HepG2 (cell line): Measurements from ENCODE around the gene C22orf42. TPM values are rescaled to one million over a fixed set of nuclear protein-coding genes. Genes with fewer than 3 reads are reported as not detected.

ENCODE experiments used
- SRSF1 ChIP-seq: fragments of 200-400 bp; formaldehyde crosslinking; optimal IDR thresholded peaks from 2 replicates; pipeline ENCODE3; 2017; ENCODE audit warnings: mild to moderate bottlenecking, low read depth, low read length, moderate library complexity
- TEAD3 ChIP-seq: optimal IDR thresholded peaks from 2 replicates; pipeline ENCODE3; 2016; ENCODE audit warnings: borderline replicate concordance
- THAP11 ChIP-seq: IDR thresholded peaks from 2 replicates; pipeline ENCODE4 v1.6.1; 2016; ENCODE audit warnings: missing biosample characterization, missing genetic modification reagents
- ZBTB7A ChIP-seq: sonication (generic); formaldehyde crosslinking; IDR thresholded peaks from 2 replicates; pipeline ENCODE4 v1.8.0; 2022; ENCODE audit warnings: mild to moderate bottlenecking, missing genetic modification reagents
- ZFP1 ChIP-seq: IDR thresholded peaks from 2 replicates; pipeline ENCODE4 v1.6.1; 2016
- ZFX ChIP-seq: sonication (generic); formaldehyde crosslinking; IDR thresholded peaks from 2 replicates; pipeline ENCODE4 v1.4.0; 2020; ENCODE audit warnings: mild to moderate bottlenecking, low read depth, missing genetic modification reagents, moderate library complexity
- ZNF441 ChIP-seq: sonication (generic); formaldehyde crosslinking; IDR thresholded peaks from 2 replicates; pipeline ENCODE4 v1.7.0; 2021; ENCODE audit warnings: missing genetic modification reagents, borderline replicate concordance
- polyA plus RNA-seq, 8 experiments: library from polyadenylated mRNA; depleted of rRNA in 3 of 8; stranded (reverse) in 7 of 8; unstranded in 1 of 8; fragments of >200 nt; fragmentation: Illumina TruSeq in 4 of 8; extraction: Trizol in 4 of 8; gene quantifications; 2 replicates each; pipeline versions ENCODE4 v1.2.1 to v1.2.3, GENCODE V29; 2011 to 2016; ENCODE audit warnings: low read depth in 4 of 8, missing spikeins in 1 of 8, mixed read lengths in 1 of 8; ENCODE audit not compliant: insufficient read depth in 1 of 8
- total RNA-seq, 5 experiments: library from RNA; depleted of rRNA; stranded (reverse); fragments of >200 nt; fragmentation: Illumina TruSeq; extraction: Trizol; gene quantifications; 2 replicates each; pipeline ENCODE4 v1.2.3, GENCODE V29; 2016; ENCODE audit warnings: low read depth in 1 of 5
- TF ChIP-seq, protein P1 (sequence below): IDR thresholded peaks from 2 replicates; pipeline ENCODE4 v1.4.0; 2020; ENCODE audit warnings: mild to moderate bottlenecking, missing genetic modification reagents
- TF ChIP-seq, protein P2 (sequence below): sonication (generic); formaldehyde crosslinking; IDR thresholded peaks from 2 replicates; pipeline ENCODE4 v1.4.0; 2020; ENCODE audit warnings: missing genetic modification reagents
- TF ChIP-seq, protein P3 (sequence below): IDR thresholded peaks from 2 replicates; pipeline ENCODE4 v1.6.1; 2016; ENCODE audit warnings: missing compliant biosample characterization, missing genetic modification reagents, borderline replicate concordance
- TF ChIP-seq, protein P4 (sequence below): sonication (generic); formaldehyde crosslinking; IDR thresholded peaks from 2 replicates; pipeline ENCODE4 v1.4.0; 2020; ENCODE audit warnings: mild to moderate bottlenecking, missing genetic modification reagents

C22orf42 gene
- total and polyA plus RNA-seq, 2 of the 13 experiments (the other 11 are each of a cell fraction or from before 2014, with no cell fraction given): not detected

DNA sequence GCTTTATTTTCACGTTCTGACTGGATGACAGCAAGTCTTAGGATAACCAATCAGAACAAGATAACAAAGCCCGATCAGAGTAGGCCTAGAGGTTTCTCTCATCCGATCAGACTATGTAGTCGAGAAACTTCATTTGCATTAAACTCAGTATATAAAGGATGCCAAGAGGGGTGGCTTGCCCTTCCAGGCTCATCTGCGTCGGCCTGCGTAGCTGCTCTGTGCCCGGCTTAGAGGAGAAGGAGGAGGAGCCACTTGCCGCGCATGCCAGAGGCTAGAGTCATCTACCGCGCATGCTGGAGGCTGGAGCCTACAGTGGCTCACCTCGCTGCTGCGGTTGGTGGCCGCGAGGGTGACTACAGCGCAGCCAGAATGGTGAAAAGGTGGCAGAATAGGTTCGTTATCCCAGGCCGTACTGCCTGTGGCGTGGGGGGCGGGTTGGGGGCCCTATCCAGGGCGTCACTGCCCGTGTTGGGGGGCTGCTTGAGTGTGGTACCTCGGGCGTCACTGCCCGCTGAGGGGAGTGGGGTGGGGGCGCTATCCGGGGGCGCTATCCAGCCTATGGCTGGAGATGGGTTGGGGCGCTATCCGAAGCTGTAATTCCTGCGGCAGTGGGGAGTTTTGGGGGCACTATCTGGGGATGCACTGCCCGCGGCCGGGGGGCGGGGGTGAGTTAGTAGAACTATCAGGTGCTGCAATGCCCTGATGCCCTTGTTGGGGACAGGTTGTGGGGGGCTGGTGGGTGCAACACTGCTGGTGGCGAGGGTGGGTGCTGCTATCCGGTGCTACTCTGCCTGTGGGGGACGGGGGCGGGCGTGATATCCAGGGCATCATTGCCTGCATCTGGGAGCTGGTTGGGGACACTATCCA lies 46.0 kb upstream of the C22orf42 start, which contains the start of gene RFPL2 (continued):
- TF ChIP-seq ZFX (peak; percentile 55), THAP11 (CRISPR knock-in tag) (0 out of 2 replicates have a peak, but pooled peaks have one; percentile 26), TEAD3 (CRISPR knock-in tag) (peak; percentile 60), ZNF441 (CRISPR knock-in tag) (peak; percentile 53; the same call in 1 of the 2 replicates), SRSF1 (no peak), ZBTB7A (CRISPR knock-in tag) (0 out of 2 replicates have a peak, but pooled peaks have one; percentile 19), ZFP1 (no peak)
- TF ChIP-seq, protein P1, sequence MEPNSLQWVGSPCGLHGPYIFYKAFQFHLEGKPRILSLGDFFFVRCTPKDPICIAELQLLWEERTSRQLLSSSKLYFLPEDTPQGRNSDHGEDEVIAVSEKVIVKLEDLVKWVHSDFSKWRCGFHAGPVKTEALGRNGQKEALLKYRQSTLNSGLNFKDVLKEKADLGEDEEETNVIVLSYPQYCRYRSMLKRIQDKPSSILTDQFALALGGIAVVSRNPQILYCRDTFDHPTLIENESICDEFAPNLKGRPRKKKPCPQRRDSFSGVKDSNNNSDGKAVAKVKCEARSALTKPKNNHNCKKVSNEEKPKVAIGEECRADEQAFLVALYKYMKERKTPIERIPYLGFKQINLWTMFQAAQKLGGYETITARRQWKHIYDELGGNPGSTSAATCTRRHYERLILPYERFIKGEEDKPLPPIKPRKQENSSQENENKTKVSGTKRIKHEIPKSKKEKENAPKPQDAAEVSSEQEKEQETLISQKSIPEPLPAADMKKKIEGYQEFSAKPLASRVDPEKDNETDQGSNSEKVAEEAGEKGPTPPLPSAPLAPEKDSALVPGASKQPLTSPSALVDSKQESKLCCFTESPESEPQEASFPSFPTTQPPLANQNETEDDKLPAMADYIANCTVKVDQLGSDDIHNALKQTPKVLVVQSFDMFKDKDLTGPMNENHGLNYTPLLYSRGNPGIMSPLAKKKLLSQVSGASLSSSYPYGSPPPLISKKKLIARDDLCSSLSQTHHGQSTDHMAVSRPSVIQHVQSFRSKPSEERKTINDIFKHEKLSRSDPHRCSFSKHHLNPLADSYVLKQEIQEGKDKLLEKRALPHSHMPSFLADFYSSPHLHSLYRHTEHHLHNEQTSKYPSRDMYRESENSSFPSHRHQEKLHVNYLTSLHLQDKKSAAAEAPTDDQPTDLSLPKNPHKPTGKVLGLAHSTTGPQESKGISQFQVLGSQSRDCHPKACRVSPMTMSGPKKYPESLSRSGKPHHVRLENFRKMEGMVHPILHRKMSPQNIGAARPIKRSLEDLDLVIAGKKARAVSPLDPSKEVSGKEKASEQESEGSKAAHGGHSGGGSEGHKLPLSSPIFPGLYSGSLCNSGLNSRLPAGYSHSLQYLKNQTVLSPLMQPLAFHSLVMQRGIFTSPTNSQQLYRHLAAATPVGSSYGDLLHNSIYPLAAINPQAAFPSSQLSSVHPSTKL (CRISPR knock-in tag): 0 out of 2 replicates have a peak, but pooled peaks have one; percentile 12
- TF ChIP-seq, protein P2, sequence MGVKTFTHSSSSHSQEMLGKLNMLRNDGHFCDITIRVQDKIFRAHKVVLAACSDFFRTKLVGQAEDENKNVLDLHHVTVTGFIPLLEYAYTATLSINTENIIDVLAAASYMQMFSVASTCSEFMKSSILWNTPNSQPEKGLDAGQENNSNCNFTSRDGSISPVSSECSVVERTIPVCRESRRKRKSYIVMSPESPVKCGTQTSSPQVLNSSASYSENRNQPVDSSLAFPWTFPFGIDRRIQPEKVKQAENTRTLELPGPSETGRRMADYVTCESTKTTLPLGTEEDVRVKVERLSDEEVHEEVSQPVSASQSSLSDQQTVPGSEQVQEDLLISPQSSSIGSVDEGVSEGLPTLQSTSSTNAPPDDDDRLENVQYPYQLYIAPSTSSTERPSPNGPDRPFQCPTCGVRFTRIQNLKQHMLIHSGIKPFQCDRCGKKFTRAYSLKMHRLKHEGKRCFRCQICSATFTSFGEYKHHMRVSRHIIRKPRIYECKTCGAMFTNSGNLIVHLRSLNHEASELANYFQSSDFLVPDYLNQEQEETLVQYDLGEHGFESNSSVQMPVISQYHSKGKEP (CRISPR knock-in tag): no peak
- TF ChIP-seq, protein P3, sequence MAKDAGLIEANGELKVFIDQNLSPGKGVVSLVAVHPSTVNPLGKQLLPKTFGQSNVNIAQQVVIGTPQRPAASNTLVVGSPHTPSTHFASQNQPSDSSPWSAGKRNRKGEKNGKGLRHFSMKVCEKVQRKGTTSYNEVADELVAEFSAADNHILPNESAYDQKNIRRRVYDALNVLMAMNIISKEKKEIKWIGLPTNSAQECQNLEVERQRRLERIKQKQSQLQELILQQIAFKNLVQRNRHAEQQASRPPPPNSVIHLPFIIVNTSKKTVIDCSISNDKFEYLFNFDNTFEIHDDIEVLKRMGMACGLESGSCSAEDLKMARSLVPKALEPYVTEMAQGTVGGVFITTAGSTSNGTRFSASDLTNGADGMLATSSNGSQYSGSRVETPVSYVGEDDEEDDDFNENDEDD (CRISPR knock-in tag): peak; percentile 69; the same call in 1 of the 2 replicates
- TF ChIP-seq, protein P4, sequence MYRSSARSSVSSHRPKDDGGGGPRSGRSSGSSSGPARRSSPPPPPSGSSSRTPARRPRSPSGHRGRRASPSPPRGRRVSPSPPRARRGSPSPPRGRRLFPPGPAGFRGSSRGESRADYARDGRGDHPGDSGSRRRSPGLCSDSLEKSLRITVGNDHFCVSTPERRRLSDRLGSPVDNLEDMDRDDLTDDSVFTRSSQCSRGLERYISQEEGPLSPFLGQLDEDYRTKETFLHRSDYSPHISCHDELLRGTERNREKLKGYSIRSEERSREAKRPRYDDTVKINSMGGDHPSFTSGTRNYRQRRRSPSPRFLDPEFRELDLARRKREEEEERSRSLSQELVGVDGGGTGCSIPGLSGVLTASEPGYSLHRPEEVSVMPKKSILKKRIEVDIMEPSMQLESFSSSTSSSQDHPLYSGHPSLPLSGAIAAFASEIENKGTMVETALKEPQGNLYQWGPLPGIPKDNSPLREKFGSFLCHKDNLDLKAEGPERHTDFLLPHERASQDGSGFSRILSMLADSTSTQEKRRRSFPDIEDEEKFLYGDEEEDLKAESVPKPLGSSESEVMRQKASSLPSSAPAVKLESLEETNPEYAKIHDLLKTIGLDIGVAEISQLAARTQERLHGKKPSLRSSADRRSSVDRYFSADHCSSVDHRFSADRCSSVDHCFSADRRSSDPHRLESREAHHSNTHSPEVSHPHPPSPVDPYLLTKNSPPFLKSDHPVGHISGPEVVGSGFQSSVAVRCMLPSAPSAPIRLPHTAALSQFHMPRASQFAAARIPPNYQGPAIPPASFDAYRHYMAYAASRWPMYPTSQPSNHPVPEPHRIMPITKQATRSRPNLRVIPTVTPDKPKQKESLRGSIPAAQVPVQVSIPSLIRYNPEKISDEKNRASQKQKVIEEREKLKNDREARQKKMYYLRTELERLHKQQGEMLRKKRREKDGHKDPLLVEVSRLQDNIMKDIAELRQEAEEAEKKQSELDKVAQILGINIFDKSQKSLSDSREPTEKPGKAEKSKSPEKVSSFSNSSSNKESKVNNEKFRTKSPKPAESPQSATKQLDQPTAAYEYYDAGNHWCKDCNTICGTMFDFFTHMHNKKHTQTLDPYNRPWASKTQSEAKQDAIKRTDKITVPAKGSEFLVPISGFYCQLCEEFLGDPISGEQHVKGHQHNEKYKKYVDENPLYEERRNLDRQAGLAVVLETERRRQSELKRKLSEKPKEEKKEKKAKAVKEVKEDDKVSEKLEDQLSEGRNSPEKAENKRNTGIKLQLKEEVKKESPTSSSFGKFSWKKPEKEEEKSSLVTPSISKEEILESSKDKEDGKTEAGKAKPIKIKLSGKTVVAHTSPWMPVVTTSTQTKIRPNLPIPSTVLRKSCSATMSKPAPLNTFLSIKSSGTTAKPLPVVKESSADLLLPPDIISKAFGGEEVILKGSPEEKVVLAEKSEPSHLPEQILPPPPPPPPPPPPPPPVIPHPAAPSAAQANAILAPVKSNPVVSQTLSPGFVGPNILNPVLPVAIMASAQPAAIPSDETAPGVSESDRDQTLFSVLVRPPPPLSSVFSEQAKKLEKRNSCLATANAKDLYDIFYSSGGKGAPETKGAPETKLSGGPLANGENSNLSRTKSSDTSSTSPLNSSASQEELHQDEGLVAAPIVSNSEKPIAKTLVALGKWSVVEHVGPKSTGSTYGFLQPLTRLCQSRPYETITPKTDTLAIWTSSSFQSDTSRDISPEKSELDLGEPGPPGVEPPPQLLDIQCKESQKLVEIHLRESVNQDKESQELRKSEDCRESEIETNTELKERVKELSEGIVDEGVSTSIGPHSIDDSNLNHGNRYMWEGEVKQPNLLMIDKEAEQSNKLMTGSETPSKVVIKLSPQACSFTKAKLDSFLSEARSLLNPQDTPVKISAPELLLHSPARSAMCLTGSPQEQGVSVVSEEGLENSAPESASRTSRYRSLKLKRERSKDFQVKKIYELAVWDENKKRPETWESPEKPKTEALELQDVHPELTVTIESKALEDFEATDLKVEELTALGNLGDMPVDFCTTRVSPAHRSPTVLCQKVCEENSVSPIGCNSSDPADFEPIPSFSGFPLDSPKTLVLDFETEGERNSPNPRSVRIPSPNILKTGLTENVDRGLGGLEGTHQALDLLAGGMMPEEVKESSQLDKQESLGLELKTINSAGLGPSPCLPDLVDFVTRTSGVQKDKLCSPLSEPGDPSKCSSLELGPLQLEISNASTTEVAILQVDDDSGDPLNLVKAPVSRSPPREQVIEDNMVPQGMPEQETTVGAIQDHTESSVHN (CRISPR knock-in tag): no peak
